HK-2 (cell line): ENCODE data around the gene GTF2F1.
"Not testable (repeated sequence)": the region's sequence is repeated elsewhere in the genome, so short reads cannot be mapped to it uniquely, and the experiment has no call there.

Source experiments
- DNase-seq: peaks from one replicate; pipeline ENCODE4 v3.0.0-alpha.2; 2018; ENCODE audit not compliant: unreplicated experiment

The GTF2F1 gene

DNA sequence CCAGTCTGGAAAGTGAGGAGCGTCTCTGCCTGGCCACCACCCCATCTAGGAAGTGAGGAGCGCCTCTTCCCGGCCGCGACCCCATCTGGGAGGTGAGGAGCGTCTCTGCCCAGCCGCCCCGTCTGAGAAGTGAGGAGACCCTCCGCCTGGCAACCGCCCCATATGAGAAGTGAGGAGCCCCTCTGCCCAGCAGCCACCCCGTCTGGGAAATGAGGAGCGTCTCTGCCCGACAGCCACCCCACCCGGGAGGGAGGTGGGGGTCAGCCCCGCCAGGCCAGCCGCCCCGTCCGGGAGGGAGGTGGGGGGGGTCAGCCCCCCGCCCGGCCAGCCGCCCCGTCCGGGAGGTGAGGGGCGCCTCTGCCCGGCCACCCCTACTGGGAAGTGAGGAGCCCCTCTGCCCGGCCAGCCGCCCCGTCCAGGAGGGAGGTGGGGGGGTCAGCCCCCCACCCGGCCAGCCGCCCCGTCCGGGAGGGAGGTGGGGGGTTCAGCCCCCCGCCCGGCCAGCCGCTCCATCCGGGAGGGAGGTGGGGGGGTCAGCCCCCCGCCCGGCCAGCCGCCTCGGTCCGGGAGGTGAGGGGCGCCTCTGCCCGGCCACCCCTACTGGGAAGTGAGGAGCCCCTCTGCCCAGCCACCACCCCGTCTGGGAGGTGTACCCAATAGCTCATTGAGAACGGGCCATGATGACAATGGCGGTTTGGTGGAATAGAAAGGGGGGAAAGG, 37.5 kb downstream of the GTF2F1 start:
- not testable (repeated sequence) for DNase-seq

DNA sequence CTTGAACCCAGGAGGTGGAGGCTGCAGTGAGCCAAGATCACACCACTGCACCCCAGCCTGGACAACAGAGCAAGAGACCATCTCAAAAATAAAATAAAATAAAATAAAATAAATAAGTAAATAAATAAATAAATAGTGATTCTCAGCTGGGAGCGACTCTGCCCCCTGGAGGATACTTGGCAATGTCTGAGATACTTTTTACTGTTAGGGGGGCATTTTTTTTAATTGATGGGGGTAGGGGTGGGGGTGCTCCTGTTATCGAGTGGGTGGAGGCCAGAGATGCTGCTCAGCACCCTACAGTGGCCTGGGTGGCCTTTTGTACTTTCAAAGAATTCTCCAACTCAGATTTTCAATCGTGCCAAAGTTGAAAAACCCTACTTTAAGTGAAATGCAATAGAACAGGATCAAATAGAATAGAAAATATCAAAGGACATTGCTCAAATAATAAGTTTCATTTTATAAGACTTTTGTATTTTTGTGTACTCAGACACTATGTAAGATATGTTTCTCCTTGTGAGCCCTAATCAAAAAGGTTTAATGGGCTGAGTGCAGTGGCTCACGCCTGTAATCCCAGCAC, 38.8 kb downstream of the GTF2F1 start:
- DNase-seq = no peak

DNA sequence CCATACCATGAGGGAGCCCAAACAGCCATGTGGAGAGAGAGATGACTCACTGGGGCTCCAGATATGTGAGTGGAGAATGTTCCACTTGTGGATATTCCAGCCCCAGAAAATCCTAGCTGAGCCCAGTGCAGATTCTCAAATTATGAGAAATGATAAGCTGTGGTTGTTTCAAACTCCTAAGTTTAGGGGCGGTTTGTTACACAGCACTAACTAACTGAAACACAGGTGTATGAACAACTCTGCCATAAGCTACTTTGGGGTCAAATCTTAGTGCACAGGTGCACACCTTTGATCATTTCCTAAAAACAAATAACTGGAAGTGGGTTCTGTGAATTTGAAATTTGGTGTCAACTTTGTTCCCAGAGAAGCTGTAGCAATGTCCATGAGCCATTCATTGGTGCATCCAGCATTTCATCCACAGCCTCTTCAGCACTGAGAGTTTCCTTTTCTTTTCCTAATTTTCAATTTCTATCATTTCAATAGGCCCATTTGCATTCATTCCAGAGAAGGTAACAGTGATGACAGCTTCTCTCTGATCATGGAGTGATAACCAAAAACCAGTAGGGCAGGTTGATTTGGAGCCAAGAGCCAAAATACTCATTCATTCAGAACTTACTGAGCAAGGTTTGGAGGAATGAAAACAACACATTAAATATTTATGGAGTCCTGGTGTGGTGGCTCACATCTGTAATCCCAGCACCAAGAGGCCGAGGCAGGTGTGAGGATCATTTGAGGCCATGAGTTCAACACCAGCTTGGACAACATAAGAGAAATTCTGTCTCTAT, 40.4 kb downstream of the GTF2F1 start:
- no peak for DNase-seq

DNA sequence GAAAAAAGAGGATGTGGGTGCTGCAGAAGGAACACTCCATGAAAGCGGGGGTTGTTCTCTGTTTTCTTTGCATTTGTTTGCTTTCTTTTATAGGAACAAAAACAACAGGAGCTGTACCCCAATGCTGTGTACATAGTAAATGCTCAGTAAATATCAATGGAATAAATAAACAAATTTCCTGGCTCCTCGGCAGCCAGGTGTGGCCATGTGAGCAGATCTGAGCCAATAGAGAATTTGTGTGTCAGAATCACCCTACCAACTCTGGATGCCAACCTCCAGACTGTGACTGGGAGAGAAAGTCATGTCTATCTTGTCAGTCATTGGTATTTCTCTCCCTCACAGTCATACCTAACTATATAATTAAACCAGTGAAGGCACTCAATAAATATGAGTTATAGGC, 42.3 kb downstream of the GTF2F1 start:
- no peak for DNase-seq

DNA sequence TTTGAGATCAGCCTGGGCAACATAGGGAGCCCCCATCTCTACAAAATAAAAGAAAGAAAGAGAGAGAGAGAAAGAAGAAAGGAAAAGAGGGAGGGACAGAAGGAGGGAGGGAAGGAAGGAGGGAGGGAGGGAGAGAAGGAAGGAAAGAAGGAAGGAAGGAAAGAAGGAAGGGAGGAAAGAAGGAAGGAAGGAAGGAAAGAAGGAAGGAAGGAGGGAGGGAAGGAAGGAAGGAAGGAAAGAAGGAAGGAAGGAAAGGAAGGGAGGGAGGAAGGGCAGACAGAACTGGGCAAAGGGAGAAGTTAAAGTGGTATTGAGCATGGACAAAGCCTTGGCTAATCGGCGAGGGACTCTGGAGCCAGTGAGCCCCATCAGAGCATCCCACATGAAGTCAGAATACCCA, 43.7 kb downstream of the GTF2F1 start:
- not testable (repeated sequence) for DNase-seq

DNA sequence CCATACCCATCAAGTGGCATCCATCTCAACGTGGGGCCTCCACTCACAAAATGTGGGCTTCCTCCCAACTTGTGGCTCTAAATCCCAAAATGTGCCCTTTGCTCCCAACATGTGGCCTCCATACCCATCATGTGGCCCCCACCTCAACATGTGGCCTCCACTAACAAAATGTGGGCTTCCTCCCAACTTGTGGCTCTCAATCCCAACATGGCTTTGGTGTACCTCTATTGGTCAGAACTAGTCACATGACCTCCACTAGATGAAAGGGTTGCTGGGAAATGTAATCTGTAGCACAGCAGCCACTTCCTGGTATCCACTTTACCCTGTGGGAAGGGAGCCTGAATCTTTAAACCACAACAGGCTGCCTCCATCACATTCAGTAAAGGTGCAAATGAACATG, 49.5 kb downstream of the GTF2F1 start:
- DNase-seq = no peak

DNA sequence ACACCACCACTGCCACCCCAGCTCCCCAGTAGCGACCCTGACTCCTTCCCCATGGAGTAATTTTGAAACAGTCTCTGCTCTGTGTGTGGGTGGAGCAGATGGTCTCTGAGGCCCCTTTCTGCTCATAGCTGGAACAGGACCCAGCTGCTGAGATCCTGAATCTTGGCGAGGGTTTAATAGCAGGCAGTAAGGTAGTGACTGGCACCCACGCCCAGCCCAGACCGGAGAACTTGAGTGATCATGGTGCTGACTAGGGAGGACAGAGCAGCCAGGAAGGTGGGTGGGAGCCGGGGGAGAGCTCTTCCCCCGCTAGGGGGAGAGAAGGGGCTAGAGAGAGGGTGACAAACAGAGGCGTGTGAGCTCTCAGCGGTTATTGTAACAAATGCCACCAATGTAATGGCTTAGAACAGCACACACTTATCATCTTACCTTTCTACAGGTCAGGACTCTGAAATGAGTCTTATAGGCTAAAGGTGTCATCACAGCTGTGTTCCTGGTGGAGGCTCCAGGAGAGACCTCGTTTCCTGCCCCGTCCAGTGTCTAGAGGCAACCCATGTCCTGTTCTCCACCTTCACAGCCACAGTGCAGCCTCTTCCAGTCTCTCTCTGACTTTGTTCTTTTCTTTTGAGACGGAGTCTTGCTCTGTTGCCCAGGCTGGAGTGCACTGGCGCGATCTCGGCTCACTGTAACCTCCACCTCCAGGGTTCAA, 52.3 kb downstream of the GTF2F1 start:
- DNase-seq = no peak

DNA sequence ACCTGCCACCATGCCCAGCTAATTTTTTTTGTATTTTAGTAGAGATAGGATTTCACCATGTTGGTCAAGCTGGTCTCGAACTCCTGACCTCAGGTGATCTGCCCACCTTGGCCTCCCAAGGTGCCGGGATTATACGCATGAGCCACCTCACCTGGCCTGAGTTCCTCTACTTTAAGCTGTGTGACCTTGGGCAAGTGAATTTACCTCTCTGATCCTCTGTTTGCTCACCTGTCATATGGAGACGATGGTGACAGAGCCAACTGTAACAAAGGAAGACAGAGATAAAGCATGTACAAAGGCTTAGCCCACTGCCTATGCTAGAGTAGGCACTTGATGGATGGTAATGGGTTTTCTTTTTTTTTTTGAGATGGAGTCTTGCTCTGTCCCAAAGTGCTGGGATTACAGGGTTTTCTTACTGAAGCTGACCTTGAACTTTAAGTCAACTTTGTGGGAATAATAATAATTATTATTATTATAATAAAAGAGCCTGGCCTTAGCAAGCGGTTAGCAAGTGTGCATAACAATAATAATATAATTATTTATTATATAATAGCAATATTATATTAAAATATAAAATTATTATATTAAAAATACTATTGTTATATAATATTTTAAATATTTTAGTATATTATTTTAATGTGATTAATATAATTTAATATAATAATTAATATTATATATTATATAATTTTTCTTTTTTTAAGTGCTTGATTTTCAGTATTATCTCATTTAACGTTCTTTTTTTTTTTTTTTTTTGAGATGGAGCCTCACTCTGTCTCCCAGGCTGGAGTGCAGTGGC, 58.3 kb downstream of the GTF2F1 start:
- DNase-seq = no peak

DNA sequence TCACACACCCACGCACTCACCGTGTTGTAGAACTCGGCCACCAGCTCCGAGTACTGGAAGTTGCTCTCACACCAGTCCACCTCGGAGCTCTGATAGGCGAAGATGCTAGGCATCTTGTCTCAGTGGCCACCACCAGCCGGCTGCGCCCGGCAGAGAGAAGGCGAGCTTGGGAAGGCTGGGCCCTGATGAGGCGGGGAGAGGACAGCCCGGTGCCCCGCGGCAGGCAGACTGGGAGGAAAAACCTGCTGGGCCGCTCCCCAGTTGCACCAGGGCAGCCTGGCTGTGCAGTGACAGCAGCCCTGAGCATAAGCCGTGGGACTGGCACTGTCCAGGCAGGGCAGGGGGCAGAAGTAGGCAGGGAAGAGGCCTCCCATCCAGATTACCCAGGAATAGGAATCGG, 59.5 kb downstream of the GTF2F1 start, which contains the start of gene ACER1:
Gene ACER1, minus strand, starts transcription at position 174 of the 400 bp plus-strand sequence. Its CDS starts 61 bp downstream, at position 113.
- no peak for DNase-seq
